HK-2 (cell line): ENCODE results near the gene ANKRD33.
A peak's percentile ranks its signal among the peaks of the same experiment; 100 is the strongest.

ENCODE experiments used
- DNase-seq: peaks from one replicate; pipeline ENCODE4 v3.0.0-alpha.2; 2018; ENCODE audit not compliant: unreplicated experiment

ANKRD33 gene, protein sequence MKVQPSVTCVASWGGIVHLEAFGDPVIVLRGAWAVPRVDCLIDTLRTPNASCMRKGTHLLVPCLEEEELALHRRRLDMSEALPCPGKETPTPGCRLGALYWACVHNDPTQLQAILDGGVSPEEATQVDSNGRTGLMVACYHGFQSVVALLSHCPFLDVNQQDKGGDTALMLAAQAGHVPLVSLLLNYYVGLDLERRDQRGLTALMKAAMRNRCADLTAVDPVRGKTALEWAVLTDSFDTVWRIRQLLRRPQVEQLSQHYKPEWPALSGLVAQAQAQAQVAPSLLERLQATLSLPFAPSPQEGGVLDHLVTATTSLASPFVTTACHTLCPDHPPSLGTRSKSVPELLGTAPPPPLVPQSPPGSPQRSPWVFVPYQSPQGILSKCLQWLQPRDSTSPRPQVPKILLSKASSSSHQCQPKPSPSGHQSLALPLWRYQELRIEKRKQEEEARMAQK

DNA sequence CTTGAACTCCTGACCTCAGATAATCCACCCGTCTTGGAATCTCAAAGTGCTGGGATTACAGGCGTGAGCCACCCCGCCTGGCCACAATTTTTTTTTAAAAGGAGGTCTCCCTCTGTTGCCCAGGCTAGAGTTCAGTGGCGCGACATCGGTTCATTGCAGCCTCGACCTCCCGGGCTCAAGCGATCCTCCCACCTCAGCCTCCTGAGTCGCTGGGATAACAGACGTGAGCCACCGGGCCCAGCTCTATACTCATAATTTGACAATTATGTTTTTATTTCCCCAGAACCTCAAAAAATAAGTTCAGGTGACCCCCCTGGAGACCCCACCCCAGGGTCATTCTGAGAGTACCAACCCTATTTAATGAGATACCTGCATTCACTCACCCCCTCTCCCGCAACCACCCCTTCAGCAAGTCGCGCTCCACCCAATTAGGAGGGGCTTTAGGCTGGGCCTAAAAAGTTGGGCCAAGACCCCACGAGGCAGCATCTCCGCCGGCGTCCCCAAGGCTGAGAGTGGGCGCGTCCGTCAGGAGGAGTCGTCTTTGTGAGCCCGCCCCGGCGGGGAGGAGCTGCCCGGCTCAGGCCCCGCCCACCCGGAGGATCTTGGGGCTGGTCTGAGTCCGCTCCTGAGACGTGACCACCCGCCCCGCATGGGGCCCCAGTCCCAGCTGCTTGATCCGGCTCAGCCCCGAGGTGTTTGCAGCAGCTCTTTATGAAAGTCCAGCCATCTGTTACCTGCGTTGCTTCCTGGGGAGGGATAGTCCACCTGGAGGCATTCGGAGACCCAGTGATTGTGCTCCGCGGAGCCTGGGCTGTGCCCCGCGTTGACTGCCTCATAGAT lies at the start of gene ANKRD33:
ANKRD33 (plus strand) TSS at position 628 of the 840 bp plus-strand sequence; CDS start at position 712, 84 bp downstream.
- DNase-seq = no peak

DNA sequence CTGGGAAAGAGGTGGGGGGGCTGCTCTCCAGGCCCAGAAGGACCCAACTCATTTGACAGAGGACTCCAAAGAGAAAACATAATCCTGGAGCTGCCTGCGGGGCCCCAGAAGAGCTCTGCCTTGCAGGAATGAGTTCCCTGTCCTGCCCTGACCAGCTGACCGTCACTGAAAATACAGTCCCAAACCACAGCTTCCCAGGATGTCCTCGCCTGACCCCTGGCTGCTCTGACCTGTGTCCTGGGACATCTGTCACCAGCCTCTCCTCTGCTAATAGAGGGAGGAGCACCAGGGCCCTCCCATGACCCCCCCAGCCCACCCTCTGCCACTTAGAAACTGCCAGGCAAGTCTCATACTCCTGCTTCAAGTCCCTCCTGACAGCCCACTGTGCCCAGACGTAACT lies 49.1 kb upstream of the ANKRD33 start:
- DNase-seq = no peak

DNA sequence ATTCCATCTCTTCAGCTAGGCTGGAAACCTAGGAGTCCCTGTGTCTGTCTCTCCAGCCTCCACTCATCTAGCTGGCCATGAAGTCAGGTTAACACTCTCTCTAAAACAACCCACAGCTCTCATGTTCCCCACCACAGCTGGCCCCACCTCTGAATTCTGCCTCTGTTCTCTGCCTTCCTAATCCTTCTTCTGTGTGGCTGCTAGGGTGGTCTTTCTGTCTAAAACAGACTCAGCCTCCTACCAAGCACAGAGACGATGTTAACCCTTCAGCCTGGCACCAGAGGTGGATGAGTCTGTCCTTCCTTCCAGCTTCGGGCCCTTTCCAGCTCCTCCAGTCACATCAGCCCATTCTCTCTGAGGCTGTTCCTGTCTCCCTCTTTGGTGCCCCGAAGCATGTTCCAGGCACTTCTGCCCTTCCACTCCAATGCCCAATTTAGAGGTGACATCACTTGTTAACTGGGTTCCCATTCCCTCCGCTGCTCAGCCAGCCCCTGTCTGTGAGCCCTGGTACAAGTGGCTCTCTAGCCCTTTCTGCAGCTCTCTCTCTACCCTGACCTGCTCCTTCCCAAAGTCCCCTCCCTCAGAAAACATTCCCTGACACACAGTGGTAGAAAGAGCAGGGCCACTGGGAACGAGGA lies 48.5 kb upstream of the ANKRD33 start:
- no peak for DNase-seq

DNA sequence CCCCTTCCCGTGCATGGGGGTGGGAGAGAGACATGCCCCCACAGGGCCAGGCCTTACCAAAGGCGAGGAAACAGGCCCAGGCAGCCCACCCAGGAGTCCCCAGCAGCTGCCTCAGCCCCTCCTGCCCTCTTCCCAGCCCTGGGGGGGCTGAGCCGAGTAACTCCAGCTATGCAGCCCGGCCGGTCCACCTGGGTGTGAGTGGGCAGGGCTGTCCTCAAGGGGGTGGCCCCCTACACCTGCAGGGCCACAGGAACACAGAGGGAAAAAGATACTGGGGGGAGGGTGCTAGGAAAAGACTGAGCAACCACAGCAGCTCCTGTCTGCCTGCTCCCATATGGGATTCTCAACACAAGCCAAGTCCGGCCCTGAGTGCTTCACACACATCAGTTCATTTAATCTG lies 46.9 kb upstream of the ANKRD33 start:
- DNase-seq = no peak

DNA sequence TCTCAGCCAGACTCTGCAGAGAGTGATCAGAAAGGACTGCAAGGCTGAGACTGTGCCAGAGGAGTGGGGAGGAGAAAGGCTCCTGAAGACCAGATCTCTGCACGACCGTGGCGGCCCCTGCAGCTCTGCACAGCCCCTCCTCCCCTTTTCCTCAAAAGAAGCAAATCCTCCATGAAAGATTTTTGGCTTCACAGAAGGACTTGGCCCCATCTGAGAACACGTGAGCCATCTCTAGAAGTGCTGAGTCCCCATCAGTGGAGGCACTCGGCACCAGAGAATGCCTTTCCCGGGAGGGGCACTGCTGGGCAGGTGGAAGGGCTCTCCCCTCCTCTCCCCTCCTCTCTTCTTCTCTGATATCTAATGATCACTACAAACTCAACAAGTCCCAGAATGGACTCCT lies 46.2 kb upstream of the ANKRD33 start:
- no peak for DNase-seq

DNA sequence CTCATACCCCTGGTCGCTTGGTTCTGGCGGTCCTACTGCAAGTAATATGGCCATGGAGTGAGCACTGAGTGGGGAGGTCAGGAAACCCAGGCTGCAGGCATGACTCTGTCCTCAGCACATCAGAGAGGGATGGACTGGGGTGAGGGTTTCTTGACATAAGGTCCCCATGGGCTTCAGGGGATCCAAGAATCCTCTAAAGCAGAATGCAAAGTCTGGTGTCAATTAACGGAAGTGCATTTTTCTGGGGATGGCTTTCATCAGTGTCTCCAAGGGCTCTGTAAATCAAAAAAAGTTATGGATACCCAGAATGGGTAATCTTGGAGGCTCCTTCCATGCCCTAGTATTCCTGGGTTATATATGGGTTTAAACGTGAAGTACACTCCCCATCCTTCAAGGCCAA lies 43.0 kb upstream of the ANKRD33 start:
- no peak for DNase-seq

DNA sequence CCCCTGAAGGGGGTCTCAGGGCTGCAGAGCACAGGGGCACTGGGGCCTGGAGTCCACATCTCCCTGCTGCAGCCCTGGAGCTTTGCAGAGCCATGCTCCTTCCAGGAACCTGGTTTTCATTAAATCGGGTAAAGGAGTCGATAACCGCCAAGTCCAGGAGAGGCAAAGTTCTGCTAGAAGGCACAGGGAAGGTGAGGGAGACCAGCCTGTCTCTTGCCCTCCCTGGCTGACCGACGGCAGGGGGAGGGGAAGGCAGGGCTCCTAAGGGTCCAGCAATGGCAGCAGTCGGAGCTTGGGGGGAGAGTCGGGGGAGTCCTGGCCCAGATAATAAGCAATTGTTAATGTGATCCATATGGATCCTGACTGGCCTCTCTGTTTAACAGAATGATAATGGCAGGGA lies 42.4 kb upstream of the ANKRD33 start:
- DNase-seq = no peak

DNA sequence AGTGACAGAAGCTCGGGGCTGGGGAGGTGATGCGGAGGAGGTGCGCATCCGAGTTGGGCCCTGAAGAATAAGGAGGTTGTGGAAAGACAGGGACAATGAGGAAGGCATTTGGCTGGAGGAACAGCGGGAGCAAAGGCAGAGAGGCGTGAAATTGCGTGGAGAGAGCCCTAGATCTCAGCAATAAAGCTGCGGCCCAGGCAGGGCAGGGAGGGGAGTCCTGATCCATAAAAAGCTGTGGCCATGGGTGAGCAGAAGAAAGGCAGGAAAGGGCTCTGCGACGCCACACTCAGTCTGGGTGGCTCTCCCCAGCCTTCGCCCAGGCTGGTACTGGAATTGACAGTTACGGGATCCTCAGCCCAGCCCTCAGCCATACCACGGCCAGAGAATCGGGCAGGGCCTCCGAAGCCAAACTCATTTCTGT lies 41.6 kb upstream of the ANKRD33 start:
- DNase-seq = no peak

DNA sequence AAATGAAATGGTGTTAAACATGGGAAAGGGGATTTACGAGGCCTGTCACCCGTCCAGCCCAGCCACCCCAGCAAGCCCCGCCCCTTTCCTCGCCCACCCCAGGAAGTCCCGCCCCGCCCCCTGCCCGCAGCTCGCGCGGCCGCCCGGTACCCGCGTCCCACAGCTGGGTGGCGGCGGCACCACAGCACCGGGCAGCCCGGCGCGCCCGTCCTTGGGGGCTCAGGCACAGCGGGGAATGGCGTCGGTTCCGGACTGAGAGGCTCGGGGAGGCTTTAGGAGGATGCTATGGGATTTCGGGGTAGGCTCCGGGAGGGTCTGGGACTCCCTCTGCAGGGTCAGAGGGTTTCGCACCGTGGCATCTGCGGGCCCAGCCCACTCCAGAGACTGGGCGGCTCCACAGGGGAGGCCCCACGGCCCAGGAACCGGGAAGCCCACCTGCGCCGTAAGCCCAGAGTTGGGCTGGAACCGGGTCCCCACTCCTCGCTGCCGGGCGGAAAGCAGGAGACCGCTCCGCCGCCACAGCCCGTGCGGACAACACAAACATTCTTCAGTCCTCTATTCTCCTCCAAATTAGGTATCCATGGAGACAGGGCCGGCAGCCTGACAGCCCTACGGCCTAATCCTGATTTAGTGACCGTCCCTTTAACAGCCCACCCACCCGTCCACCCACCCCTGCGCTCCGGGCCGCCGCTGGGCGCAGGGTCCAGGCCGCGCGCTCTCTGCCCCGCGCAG lies 40.8 kb upstream of the ANKRD33 start:
- no peak for DNase-seq

DNA sequence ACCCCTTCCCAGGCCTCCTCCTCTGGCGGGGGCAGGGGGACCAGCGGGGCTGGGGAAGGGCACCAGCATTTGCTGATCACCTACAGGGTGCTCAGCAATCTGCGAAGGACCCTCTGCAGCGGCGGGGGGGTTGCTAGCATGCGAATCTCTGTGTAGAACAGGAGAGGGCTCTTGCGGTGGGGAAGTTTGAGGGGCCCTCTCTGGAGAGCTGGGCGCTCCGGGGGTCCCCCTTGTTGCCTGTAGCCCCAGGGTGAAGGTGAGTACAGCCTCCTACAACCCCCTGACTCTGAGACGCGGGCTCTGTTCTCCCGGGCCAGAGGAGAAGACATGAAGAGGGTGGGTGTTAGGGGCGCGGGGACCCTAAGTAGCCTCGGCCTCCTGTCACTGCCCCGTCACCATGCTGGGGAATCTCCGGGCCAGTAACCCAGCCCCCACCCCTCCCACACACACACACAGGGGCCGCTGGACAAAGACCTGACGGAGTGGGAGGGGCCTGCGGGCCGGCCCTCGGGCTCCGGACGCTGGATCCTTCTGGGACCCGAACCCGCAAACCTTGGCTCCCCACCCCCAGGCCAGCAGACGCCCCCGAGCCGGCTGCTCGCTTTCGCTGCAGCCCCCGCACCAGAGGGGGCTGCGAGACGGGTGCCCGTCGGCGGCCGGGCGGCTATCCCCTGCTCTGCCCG lies 40.1 kb upstream of the ANKRD33 start:
- peak; percentile 44 for DNase-seq

DNA sequence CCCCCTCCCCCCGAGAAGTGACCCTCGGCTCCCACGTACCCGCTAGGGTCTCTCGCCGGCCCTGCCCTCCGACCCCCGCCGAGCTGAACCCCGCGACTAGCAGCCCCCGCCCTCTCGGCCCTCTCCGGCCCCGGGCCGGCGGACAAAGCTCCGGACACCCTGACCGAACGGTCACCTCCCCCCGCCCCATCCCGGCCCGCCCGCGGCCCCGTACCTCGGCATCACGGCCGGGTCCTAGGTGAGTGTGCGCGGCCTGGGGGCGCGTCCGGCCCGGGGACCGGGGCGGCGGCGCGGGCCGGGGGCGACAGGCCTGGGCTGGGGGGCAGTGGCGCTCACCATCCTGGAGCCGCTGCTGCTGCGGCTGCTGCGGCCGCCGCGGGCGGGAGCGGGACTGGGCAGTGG lies 39.6 kb upstream of the ANKRD33 start, which contains the start of gene FIGNL2:
FIGNL2 (minus strand) TSS at position 393 of the 402 bp plus-strand sequence. CDS start 26,305 bp downstream, outside the sequence.
- DNase-seq = no peak

DNA sequence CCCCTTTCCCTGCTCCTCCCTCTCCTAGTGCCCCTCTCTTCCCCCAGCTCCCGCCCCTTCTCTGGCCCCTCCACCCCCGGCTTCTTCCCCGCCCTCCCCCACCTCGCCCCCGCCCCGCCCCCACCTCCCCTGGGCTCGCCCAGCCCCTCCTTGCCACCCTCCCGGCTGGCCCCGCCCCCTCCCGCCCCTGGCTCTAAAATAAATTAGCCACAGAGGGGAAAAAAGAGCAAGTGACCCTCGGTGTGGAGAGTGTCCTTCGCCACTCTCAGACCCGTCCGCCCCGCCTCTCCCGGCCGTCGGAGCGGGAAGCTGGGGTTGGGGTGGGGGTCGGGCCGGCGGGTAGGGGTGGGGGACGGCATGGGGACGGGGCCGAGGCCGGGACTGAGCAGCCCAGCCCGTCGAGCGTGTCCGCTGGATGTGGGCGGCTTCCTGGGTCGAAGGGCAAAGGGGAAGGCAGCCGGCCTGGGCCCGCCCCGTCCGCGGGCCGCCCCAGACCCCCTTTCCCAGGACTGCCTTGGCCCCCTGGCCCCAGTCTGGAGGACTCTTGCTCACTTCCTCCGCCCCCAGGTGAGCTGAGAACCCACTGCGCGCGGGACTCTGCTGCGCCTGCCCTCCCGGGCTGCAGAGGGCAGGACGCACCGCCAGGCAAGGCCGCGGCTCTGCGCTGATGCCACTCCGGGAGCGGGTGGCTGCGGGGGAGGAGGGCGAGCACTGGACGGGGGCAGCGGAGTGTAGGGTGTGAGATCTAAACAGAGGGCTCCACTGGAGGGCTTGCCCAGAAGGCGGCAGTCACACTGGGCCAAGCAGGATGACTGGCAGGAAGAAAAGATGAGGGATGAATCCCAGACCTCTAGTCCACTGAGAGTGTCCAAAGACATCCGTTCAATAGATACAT lies 38.8 kb upstream of the ANKRD33 start:
- peak; percentile 53 for DNase-seq

DNA sequence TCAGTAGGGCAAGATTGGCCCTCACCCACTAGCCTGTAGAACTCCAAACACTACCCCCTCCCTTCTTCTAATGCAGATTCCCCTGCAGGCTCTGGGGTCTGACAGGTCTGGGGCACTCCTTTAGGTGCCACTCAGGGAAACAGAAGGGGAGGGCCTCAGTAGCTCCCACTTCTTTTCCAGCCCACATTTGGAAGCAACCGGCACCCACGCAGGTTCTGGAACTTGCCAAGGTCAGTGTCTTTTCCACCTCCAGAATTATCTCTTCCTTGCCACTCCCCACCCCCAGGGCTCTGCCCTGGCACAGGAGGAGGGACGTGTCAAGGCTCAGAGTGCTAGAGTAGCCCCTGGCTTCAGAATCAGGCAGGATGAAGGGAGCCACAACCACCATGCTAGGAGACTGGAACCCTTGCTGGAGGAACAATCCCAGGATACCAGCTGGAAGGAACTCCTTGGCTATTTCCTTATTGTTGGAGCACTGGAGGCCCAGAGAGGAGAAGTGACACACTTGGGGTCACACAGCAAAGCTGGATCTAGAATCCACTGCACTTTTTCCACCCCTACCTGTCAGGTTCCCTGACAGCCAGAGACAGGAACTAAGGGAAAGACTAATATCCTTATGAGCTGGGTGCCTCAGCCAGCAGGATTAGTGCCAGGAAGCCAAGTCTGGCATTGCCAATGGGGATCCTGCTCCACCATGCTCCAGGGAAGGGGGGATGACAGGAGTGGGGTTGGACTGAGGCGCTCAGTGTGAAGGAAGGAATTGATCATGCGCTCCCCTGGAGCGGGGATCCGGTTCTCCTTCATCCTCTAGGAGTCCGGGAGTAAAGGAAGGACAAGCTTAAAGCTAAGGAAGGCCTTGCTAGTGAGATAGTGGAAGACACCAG lies 37.6 kb upstream of the ANKRD33 start:
- no peak for DNase-seq

DNA sequence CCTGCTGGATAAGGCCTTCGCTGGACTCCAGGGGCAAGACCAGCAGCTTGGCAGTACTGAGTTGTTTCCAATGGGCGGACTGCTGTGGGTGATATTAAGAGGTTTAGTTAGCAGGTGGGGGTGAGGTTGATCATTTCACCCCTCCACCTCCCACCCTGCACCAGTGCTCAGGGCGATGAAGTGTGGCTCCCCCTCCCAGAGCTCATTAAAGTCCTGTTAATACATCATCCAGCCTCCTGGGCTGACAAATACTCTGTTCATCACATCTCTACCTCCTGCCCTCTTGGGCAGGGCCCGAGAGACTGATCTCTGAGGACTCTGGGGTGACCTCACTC lies 37.0 kb upstream of the ANKRD33 start:
- no peak for DNase-seq

DNA sequence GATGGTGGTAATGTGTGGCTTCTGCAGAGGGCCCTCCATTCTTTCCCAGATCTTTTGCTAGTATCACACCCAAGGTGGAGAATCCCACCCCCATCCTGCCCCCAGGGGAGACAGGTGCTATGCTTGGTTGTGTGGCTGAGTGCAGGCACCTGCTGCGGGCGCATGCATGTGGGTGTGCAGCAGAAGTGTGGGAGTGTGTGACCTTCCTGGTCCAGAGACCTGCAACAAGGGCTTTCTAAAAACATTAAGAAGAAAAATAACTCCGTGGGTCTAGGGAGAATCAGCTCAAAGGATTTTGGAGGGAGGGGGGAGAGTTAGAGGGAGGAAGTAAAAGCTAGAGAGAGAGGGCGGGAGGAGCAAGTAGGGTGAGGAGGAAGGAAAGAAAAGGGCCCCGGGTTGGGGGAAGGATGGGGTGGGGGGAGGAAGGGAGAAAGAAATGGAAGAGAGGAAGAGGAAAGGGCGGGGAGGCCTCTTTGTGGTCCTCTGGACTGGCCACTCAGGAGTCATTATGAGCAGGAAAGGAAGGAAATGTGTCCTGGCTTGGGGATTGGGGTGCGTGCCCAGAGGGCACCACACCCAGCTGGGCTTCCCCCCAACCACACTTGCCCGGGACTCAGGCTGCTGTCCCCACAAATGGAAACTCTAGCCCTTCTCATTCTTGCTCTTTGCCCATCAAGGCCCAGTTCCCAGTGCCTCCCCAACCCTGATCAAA lies 36.3 kb upstream of the ANKRD33 start:
- no peak for DNase-seq

DNA sequence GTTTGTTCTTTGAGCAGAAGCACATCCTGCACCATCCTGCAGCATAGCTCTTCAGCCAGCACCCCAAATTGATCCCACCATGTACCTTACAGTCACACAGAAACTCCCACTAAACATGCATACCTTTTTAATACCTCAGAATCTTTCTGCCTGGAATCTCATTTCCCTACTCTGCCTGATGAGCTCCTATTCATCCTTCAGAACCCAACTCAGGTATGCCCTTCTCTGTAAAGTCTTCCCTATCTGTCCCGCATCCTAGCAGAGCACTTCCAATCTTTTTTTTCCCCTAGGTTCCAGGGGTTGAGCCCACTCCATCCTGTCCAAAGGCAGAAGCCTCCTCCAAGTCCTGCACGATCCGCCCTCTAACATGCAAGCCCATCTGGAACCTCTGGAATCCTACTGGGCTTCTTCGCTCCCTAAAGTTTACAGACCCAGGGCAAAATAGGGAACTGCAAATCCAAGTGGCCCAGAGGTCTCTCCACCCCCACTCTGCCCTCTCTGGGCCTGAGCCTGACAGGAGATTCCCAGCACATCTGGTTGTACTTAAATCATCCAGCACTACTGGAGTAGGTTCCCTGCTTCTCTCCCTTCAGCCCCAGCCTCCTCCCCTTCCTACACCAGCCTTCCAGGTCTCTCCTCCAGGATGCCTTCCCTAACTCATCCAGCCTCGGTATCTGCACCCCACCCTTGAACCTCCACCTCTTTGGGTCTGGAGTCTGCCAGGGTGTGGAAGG lies 35.3 kb upstream of the ANKRD33 start:
- no peak for DNase-seq

DNA sequence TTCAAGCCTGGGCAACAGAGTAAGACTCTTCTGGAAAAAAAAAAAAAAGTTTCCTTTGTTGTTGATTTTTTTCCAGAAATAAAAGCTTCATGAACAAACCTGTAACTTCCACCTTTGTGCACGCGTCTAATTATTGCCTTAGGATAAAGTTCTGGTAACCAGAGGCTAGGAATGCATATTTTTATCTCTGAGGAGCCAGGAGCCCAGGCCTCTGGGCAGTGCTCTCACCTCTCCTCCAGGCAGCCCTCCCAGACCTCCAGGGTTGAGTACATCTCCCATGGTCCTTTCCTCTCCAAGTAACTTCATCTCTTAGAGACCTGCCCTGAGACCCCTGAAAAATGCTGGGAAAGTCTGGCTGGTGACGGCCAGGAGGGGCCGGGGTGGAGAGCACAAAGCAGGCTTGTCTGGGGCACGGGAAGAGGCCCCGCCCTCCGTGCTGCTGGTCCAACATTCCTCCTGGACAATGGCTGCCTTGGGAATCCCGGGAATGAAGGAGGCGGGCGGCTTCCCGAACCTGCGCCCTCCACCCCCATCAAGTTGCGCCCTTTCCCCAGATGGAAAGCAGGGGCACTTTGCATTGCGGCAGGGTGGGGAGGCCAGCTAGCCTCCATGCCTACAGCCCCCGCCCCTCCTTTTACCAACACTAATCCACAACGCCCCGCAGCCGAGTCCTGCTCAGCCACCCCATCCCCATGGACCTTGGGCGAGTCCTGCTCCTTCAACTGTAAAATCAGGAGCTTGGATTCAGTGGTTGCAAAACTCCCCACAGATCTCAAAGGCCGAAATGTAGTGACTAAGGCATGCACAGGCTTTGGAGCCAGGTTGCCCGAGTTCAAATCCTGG lies 32.1 kb upstream of the ANKRD33 start:
- DNase-seq = no peak
